Measurements from ENCODE around the gene FSTL5.

DNA sequence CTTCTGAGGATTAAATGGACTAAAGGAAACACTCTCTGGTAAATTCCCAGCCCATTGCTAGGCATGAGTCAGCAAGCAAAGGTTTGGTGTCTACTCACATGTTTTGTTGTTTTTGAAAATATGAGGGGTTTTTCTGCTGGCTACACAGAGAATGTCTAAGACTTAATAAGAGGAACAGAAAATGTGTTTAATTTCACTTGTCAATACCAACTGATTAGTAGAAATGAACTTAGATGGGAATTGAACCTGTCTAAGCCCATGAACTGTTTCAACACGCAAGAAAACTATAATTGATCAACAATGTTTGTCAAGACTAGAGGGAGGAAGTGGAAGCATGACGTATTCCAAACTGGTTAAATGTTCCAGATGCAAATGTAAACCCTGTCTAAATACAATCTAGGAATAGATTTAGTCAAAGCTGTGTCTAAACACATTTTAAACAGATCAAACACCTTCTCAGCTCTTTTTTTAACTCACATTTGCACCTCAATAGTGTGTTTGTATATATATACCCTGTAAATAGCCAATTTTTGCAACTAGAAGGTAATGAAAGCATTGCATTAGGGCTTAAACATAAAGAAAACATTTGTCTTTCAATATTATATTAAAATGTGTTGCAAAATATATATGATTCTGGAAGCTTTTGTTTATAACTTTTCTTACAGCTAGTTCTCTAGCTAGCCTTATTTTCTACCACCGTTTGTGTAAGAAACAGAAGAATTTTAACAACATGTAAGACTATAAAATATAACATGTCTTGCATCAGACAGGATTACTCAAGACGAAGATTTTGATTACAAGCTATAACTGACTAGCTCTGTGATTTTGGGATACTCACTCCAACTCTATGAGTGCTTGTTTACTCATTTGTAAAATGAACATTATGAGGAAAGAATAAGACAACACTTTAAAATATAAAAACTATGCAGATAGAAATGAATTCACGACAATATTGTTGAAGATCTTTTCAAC, 607.8 kb downstream of the FSTL5 start:
- TF ChIP-seq CTCF (conservative IDR thresholded peaks at IDR 0.05; ENCODE audit: low read depth in 2 of 2) (no peak), EZH2 (IDR thresholded peaks at IDR 0.05; ENCODE audit: low read depth, unreplicated experiment) (no peak), EZH2phosphoT487 (IDR thresholded peaks at IDR 0.05; ENCODE audit: unreplicated experiment) (no peak), STAT1 (IDR thresholded peaks at IDR 0.05; ENCODE audit: unreplicated experiment) (no peak)
- TF ChIP-seq, protein P1, sequence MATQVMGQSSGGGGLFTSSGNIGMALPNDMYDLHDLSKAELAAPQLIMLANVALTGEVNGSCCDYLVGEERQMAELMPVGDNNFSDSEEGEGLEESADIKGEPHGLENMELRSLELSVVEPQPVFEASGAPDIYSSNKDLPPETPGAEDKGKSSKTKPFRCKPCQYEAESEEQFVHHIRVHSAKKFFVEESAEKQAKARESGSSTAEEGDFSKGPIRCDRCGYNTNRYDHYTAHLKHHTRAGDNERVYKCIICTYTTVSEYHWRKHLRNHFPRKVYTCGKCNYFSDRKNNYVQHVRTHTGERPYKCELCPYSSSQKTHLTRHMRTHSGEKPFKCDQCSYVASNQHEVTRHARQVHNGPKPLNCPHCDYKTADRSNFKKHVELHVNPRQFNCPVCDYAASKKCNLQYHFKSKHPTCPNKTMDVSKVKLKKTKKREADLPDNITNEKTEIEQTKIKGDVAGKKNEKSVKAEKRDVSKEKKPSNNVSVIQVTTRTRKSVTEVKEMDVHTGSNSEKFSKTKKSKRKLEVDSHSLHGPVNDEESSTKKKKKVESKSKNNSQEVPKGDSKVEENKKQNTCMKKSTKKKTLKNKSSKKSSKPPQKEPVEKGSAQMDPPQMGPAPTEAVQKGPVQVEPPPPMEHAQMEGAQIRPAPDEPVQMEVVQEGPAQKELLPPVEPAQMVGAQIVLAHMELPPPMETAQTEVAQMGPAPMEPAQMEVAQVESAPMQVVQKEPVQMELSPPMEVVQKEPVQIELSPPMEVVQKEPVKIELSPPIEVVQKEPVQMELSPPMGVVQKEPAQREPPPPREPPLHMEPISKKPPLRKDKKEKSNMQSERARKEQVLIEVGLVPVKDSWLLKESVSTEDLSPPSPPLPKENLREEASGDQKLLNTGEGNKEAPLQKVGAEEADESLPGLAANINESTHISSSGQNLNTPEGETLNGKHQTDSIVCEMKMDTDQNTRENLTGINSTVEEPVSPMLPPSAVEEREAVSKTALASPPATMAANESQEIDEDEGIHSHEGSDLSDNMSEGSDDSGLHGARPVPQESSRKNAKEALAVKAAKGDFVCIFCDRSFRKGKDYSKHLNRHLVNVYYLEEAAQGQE (IDR thresholded peaks at IDR 0.05; ENCODE audit: unreplicated experiment): no peak
